ENCODE data around the gene GPC5.

GPC5 gene

GRCh38 chr13:92716749-92717148 lies 1318.3 kb downstream of the GPC5 start:
- DNase-seq (ENCODE audit: extremely low read depth, insufficient read length), result no peak
- H3K4me3 ChIP-seq (replicated peaks; ENCODE audit: low read depth, low read length), result no peak overlapping the region
- no peaks in the 10 kb centered on the region for H3K36me3 ChIP-seq (ENCODE audit: control insufficient read depth, insufficient read depth, low read length)
- TF ChIP-seq CTCF (IDR thresholded peaks at IDR 0.05; ENCODE audit: insufficient read depth, low read length, poor library complexity, severe bottlenecking), result no peak
- no peaks in the 10 kb centered on the region for H3K27me3 ChIP-seq (replicated peaks; ENCODE audit: control insufficient read depth, insufficient read depth, low read length)

GRCh38 chr13:92717857-92718256 lies 1319.4 kb downstream of the GPC5 start:
- Histone ChIP-seq H3K27me3 (replicated peaks; ENCODE audit: control insufficient read depth, insufficient read depth, low read length) (no peaks in the 10 kb centered on the region), H3K4me3 (replicated peaks; ENCODE audit: low read depth, low read length) (no peak overlapping the region), H3K36me3 (ENCODE audit: control insufficient read depth, insufficient read depth, low read length) (no peaks in the 10 kb centered on the region)
- DNase-seq (ENCODE audit: extremely low read depth, insufficient read length), result no peak
- no peak for TF ChIP-seq CTCF (IDR thresholded peaks at IDR 0.05; ENCODE audit: insufficient read depth, low read length, poor library complexity, severe bottlenecking)

GRCh38 chr13:92719868-92720267 lies 1321.4 kb downstream of the GPC5 start:
- Histone ChIP-seq H3K36me3 (ENCODE audit: control insufficient read depth, insufficient read depth, low read length) (no peaks in the 10 kb centered on the region), H3K27me3 (replicated peaks; ENCODE audit: control insufficient read depth, insufficient read depth, low read length) (no peaks in the 10 kb centered on the region), H3K4me3 (replicated peaks; ENCODE audit: low read depth, low read length) (no peak overlapping the region)
- no peak for TF ChIP-seq CTCF (IDR thresholded peaks at IDR 0.05; ENCODE audit: insufficient read depth, low read length, poor library complexity, severe bottlenecking)
- no peak for DNase-seq (ENCODE audit: extremely low read depth, insufficient read length)

GRCh38 chr13:92721620-92722019 lies 1323.2 kb downstream of the GPC5 start:
- TF ChIP-seq CTCF (IDR thresholded peaks at IDR 0.05; ENCODE audit: insufficient read depth, low read length, poor library complexity, severe bottlenecking), result no peak
- Histone ChIP-seq H3K4me3 (replicated peaks; ENCODE audit: low read depth, low read length) (no peak overlapping the region), H3K27me3 (replicated peaks; ENCODE audit: control insufficient read depth, insufficient read depth, low read length) (no peaks in the 10 kb centered on the region), H3K36me3 (ENCODE audit: control insufficient read depth, insufficient read depth, low read length) (no peaks in the 10 kb centered on the region)
- no peak for DNase-seq (ENCODE audit: extremely low read depth, insufficient read length)

GRCh38 chr13:92727118-92727517 lies 1328.7 kb downstream of the GPC5 start:
- no peak for TF ChIP-seq CTCF (IDR thresholded peaks at IDR 0.05; ENCODE audit: insufficient read depth, low read length, poor library complexity, severe bottlenecking)
- Histone ChIP-seq H3K27me3 (replicated peaks; ENCODE audit: control insufficient read depth, insufficient read depth, low read length) (no peaks in the 10 kb centered on the region), H3K36me3 (ENCODE audit: control insufficient read depth, insufficient read depth, low read length) (no peaks in the 10 kb centered on the region), H3K4me3 (replicated peaks; ENCODE audit: low read depth, low read length) (no peak overlapping the region)
- DNase-seq (ENCODE audit: extremely low read depth, insufficient read length), result no peak

- H3K4me3 ChIP-seq (replicated peaks; ENCODE audit: low read depth, low read length), result no peak overlapping the region
- no peaks in the 10 kb centered on the region for H3K27me3 ChIP-seq (replicated peaks; ENCODE audit: control insufficient read depth, insufficient read depth, low read length)
- no peak for TF ChIP-seq CTCF (IDR thresholded peaks at IDR 0.05; ENCODE audit: insufficient read depth, low read length, poor library complexity, severe bottlenecking)
- DNase-seq (ENCODE audit: extremely low read depth, insufficient read length), result no peak
- H3K36me3 ChIP-seq (ENCODE audit: control insufficient read depth, insufficient read depth, low read length), result no peaks in the 10 kb centered on the region
Observed at GRCh38 chr13:92734068-92734467, 1335.6 kb downstream of the GPC5 start.

Measured in GM06990 (cell line).